ENCODE data around the gene TM4SF5. TPM values are rescaled to one million over a fixed set of nuclear protein-coding genes. Genes with fewer than 3 reads are reported as not detected.

The TM4SF5 gene
- polyA plus RNA-seq, 1 of the 3 experiments (the other 2 are of a cell fraction) = not detected

DNA sequence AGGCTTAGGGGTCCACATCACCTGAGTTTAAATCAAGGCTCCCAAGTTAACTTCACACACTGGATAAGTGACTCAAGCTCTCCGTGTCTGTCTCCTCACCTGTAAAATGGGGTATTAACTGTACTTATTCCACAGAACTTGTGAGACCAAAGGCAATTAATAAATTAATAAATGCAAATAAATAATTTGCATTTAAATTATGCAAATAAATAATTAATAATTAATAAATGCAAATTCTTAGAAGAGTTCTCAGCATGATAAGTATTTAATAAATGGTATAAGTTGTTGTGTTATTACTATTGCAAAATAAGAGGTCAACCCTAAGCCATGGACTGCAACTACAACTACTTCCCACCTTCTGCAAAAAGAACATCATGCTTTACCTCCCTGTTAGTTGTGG lies 18.3 kb upstream of the TM4SF5 start:
- WGBS (ENCODE audit: low lambda C conversion rate) = 18% methylated on average over 1 of the region's 1 CpG
- peaks cover 82% of the 10 kb centered on the region for H3K27me3 ChIP-seq (ENCODE audit: insufficient read depth)
- H3K4me2 ChIP-seq = no peak overlapping the region
- H3K79me2 ChIP-seq (ENCODE audit: insufficient read depth) = no peaks in the 10 kb centered on the region
- no peaks in the 10 kb centered on the region for H3F3A ChIP-seq (replicated peaks; ENCODE audit: insufficient read depth)
- no peaks in the 10 kb centered on the region for H3K9me2 ChIP-seq
- H3K36me3 ChIP-seq (replicated peaks in 1 of 2; ENCODE audit: control insufficient read depth in 1 of 2, insufficient read depth in 2 of 2, low read length in 1 of 2) = no peaks in the 10 kb centered on the region
- no peak overlapping the region for H3K9ac ChIP-seq
- DNase-seq = no peak
- no peaks in the 10 kb centered on the region for H3K4me1 ChIP-seq (ENCODE audit: control insufficient read depth in 1 of 2, insufficient read depth in 2 of 2, low read depth in 1 of 2, low read length in 1 of 2)
- H3K4me3 ChIP-seq (ENCODE audit: low read depth in 2 of 2, low read length in 1 of 2) = no peak overlapping the region
- H3K27ac ChIP-seq (ENCODE audit: low read depth in 2 of 2, low read length in 1 of 2) = no peak overlapping the region
- no peaks in the 10 kb centered on the region for H3K9me3 ChIP-seq
- no peak overlapping the region for H2AFZ ChIP-seq (ENCODE audit: low read depth)
- H4K20me1 ChIP-seq (ENCODE audit: insufficient read depth) = no peaks in the 10 kb centered on the region
- POLR2A ChIA-PET = no interaction called here
- CTCF ChIA-PET = interaction anchor here (0.7 to 1.0 kb wide), 2 partner anchors 11 to 136 kb away, joined by 3 to 5 read pairs; no protein-coding TSS in a partner anchor
- TF ChIP-seq TAF1 (IDR thresholded peaks at IDR 0.05; ENCODE audit: borderline replicate concordance, low read depth, low read length) (no peak), POLR2AphosphoS5 (IDR thresholded peaks at IDR 0.05; ENCODE audit: low read depth, low read length) (no peak), MXI1 (IDR thresholded peaks at IDR 0.05; ENCODE audit: low read depth, low read length) (no peak), FOSL2 (IDR thresholded peaks at IDR 0.05; ENCODE audit: borderline replicate concordance, low read depth) (no peak), EZH2phosphoT487 (IDR thresholded peaks at IDR 0.05; ENCODE audit: borderline replicate concordance, low read depth) (no peak), GATA2 (CRISPR knock-in tag; IDR thresholded peaks at IDR 0.05) (no peak), TEAD4 (IDR thresholded peaks at IDR 0.05; ENCODE audit: borderline replicate concordance, insufficient read depth) (no peak), RFX5 (IDR thresholded peaks at IDR 0.05; ENCODE audit: low read length) (no peak)
- TF ChIP-seq, protein P1, sequence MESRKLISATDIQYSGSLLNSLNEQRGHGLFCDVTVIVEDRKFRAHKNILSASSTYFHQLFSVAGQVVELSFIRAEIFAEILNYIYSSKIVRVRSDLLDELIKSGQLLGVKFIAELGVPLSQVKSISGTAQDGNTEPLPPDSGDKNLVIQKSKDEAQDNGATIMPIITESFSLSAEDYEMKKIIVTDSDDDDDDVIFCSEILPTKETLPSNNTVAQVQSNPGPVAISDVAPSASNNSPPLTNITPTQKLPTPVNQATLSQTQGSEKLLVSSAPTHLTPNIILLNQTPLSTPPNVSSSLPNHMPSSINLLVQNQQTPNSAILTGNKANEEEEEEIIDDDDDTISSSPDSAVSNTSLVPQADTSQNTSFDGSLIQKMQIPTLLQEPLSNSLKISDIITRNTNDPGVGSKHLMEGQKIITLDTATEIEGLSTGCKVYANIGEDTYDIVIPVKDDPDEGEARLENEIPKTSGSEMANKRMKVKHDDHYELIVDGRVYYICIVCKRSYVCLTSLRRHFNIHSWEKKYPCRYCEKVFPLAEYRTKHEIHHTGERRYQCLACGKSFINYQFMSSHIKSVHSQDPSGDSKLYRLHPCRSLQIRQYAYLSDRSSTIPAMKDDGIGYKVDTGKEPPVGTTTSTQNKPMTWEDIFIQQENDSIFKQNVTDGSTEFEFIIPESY (IDR thresholded peaks at IDR 0.05; ENCODE audit: borderline replicate concordance, low read depth) = no peak
- TF ChIP-seq, protein P2, sequence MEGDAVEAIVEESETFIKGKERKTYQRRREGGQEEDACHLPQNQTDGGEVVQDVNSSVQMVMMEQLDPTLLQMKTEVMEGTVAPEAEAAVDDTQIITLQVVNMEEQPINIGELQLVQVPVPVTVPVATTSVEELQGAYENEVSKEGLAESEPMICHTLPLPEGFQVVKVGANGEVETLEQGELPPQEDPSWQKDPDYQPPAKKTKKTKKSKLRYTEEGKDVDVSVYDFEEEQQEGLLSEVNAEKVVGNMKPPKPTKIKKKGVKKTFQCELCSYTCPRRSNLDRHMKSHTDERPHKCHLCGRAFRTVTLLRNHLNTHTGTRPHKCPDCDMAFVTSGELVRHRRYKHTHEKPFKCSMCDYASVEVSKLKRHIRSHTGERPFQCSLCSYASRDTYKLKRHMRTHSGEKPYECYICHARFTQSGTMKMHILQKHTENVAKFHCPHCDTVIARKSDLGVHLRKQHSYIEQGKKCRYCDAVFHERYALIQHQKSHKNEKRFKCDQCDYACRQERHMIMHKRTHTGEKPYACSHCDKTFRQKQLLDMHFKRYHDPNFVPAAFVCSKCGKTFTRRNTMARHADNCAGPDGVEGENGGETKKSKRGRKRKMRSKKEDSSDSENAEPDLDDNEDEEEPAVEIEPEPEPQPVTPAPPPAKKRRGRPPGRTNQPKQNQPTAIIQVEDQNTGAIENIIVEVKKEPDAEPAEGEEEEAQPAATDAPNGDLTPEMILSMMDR (IDR thresholded peaks at IDR 0.05) = no peak
- TF ChIP-seq, protein P3, sequence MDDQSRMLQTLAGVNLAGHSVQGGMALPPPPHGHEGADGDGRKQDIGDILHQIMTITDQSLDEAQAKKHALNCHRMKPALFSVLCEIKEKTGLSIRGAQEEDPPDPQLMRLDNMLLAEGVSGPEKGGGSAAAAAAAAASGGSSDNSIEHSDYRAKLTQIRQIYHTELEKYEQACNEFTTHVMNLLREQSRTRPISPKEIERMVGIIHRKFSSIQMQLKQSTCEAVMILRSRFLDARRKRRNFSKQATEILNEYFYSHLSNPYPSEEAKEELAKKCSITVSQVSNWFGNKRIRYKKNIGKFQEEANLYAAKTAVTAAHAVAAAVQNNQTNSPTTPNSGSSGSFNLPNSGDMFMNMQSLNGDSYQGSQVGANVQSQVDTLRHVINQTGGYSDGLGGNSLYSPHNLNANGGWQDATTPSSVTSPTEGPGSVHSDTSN (IDR thresholded peaks at IDR 0.05) = no peak

DNA sequence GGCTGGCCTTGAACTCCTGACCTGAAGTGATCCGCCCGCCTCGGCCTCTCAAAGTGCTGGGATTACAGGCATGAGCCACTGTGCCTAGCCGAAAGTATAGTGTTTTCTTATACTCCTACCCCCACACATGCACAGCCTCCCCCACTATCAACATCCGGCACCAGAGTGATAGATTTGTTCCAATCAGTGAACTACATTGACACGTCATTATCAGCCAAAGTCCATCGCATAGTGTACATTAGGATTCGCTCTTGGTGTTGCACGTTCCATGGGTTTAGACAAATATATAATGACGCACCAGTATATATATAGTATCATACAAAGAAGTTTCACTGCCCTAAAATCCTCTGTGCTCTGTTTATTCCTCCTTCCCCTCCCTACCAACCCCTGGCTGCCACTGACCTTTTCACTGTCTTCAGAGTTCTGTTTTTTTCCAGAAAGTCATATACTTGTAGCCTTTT lies 11.9 kb upstream of the TM4SF5 start:
- no peak overlapping the region for H3K27ac ChIP-seq (ENCODE audit: low read depth in 2 of 2, low read length in 1 of 2)
- no peak overlapping the region for H3K4me2 ChIP-seq
- no peak for DNase-seq
- H3K79me2 ChIP-seq (ENCODE audit: insufficient read depth) = no peaks in the 10 kb centered on the region
- CTCF ChIA-PET = no interaction called here
- H3K36me3 ChIP-seq (replicated peaks in 1 of 2; ENCODE audit: control insufficient read depth in 1 of 2, insufficient read depth in 2 of 2, low read length in 1 of 2) = no peaks in the 10 kb centered on the region
- H3K4me1 ChIP-seq (ENCODE audit: control insufficient read depth in 1 of 2, insufficient read depth in 2 of 2, low read depth in 1 of 2, low read length in 1 of 2) = no peaks in the 10 kb centered on the region
- no peak overlapping the region for H3K4me3 ChIP-seq (ENCODE audit: low read depth in 2 of 2, low read length in 1 of 2)
- H4K20me1 ChIP-seq (ENCODE audit: insufficient read depth) = no peaks in the 10 kb centered on the region
- POLR2A ChIA-PET = no interaction called here
- WGBS (ENCODE audit: low lambda C conversion rate) = 41% methylated on average over 10 of the region's 10 CpGs
- no peaks in the 10 kb centered on the region for H3F3A ChIP-seq (replicated peaks; ENCODE audit: insufficient read depth)
- H3K9ac ChIP-seq = no peak overlapping the region
- H3K9me3 ChIP-seq = no peaks in the 10 kb centered on the region
- H3K27me3 ChIP-seq (ENCODE audit: insufficient read depth) = peaks cover 52% of the 10 kb centered on the region
- no peak overlapping the region for H2AFZ ChIP-seq (ENCODE audit: low read depth)
- H3K9me2 ChIP-seq = no peaks in the 10 kb centered on the region
- TF ChIP-seq GATA2 (CRISPR knock-in tag; IDR thresholded peaks at IDR 0.05) (no peak), EP300 (IDR thresholded peaks at IDR 0.05; ENCODE audit: borderline replicate concordance in 1 of 2, low read depth in 1 of 2, low read length in 1 of 2) (no peak), POLR2AphosphoS5 (IDR thresholded peaks at IDR 0.05; ENCODE audit: low read depth, low read length) (no peak), MEF2A (IDR thresholded peaks at IDR 0.05; ENCODE audit: borderline replicate concordance, low read depth) (no peak), TAF1 (IDR thresholded peaks at IDR 0.05; ENCODE audit: borderline replicate concordance, low read depth, low read length) (no peak), ELF1 (IDR thresholded peaks at IDR 0.05) (no peak), FOXJ3 (CRISPR knock-in tag; IDR thresholded peaks at IDR 0.05) (no peak), TEAD4 (IDR thresholded peaks at IDR 0.05; ENCODE audit: borderline replicate concordance, insufficient read depth) (no peak), GABPA (IDR thresholded peaks at IDR 0.05; ENCODE audit: low read depth) (no peak), EZH2phosphoT487 (IDR thresholded peaks at IDR 0.05; ENCODE audit: borderline replicate concordance, low read depth) (no peak)
- TF ChIP-seq, protein P4, sequence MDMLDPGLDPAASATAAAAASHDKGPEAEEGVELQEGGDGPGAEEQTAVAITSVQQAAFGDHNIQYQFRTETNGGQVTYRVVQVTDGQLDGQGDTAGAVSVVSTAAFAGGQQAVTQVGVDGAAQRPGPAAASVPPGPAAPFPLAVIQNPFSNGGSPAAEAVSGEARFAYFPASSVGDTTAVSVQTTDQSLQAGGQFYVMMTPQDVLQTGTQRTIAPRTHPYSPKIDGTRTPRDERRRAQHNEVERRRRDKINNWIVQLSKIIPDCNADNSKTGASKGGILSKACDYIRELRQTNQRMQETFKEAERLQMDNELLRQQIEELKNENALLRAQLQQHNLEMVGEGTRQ (IDR thresholded peaks at IDR 0.05; ENCODE audit: borderline replicate concordance, low read depth, low read length) = no peak
- TF ChIP-seq, protein P1 (IDR thresholded peaks at IDR 0.05; ENCODE audit: borderline replicate concordance, low read depth) = no peak

Measured in SK-N-SH (cell line).